KG1 (cell line): ENCODE measurements around the gene YBX3.

ENCODE experiments used
- DNase-seq: peaks from one replicate; lab custom pipeline; 2025; lab: John Stamatoyannopoulos, UW

Gene YBX3

DNA sequence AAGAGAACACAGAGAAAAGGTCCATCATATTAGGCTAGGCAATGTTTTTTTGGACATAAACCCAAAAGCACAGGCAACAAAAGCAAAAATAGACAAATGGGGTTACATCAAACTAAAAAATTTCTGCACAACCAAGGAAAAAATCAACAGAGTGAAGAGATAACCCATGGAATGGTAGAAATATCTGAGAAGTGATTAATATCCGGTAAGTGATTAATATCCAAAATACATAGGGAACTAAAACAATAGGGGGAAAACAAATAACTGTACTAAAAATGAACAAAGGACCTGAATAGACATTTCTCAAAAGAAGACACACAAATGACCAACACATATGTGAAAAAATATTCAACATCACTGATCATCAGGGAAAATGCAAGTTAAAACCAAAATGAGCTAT is 53.6 kb downstream of the YBX3 start:
- DNase-seq = no peak

DNA sequence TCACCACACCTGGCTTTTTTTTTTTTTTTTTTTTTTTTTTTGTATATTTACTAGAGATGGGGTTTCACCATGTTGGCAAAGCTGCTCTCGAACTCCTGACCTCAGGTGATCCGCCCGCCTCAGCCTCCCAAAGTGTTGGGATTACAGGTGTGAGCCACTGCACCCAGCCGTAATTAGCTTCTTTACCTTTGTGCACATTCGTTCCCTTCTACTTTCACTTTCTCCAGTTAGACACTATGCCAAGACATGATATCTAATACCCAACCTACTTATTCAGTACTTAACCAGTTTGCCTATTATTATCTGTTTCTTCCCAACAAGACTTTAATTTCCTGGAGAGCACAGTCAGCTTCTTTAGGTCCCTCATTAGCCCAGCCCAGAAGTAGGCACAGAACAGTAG is 54.6 kb downstream of the YBX3 start:
- DNase-seq = no peak

DNA sequence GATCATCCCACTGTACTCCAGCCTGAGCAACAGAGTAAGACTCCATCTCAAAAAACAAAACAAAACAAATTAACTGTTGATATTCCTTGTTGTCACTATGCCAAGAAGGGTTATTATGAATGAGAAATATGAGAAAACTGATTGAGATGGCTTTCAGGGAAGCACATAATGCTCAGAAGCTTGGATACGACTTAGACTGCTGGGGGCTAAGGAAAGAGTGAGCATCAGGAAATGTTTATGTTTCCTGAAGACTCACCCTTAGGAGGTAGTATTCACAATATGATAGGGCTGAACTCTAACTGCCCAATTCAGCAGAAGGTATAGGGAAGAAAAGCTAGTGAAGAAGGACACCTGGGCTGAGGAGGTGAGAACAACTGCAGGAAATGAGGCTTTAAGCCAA is 55.5 kb downstream of the YBX3 start:
- DNase-seq = no peak

DNA sequence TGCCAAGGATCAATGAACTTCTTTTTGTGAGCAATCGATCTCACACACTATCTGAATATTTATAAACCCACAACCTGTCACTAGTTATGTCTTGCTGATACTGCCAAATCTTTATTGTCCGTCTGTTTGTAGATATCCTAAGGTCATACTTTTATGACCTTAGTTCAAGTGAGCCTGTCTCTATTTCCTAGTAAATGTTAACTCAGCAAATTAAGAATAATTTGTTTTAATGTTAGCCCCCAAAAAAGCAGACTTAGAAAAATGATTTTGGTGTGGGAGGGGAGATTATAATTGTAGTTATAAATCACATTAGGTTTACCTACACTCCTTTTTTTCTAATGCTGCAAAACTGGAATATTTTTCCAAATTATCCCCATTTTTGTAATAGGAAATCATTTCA is 58.6 kb downstream of the YBX3 start:
- no peak for DNase-seq

DNA sequence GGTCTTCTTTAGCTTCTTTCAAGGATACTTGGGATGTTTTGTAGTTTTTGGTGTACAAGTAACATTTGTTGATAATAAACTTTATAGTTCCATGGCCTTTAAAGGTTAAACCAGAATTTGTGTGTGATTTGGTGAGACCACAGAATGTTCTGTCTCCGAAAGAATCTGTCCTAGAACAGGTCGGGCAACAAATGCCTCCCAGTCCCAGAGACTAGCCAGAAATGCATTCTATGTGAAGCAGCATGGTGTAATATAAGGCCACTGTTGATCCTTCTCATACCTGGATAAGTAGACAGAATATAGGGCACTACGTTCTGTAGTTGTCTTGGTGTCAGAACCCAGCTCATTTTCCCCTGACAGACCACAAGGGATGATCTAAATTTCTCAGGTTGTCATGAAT is 59.3 kb downstream of the YBX3 start:
- DNase-seq = no peak

DNA sequence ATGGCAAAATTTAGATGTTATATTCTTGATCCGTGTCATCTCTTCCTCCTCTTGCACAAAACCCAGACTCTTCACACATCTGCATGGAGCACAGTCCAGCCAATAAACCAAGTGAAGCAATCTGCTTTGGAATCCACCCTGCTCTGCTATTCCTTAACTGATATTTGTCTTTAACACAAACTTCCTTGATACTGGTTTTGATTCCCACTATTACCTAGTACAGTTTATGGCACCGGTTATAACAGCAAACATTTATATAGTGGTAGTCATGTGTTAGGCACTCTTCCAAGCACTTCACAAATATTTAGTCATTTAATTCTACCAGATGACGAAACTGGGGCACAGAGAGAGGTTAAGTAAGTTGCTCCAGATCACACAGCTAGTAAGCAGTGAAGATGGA is 61.8 kb downstream of the YBX3 start:
- no peak for DNase-seq

DNA sequence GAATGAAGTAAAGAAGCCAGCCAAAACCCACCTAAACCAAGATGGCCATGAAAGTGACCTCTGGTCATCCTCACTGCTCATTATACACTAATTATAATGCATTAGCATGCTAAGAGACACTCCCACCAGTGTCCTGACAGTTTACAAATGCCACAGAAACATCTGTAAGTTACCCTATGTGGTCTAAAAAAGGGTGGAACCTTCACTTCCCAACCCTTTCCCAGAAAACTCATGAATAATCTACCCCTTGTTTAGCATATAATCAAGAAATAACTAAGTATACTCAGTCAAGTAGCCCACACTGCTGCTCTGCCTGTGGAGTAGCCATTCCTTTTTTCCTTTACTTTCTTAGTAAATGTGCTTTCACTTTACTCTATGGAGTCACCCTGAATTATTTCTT is 69.1 kb downstream of the YBX3 start:
- no peak for DNase-seq

DNA sequence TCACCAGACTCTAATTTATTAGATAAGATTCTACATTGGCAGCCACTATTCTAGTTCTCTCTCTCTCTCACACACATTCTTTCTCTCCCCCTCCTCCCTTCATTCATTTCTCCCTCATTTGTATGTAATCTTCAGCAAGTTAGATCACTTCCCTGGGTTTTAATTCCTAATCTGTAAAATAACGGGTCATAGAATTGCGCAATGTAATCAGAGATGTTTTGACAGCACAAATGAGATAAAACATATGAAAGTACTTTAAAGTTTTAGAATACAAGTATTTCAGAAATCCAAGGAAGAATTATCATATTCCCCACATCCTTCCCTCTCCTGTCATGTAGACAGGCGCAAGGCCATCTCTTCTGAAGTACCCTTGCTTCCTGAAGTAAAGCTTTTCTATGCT is 70.9 kb downstream of the YBX3 start:
- no peak for DNase-seq
